Measurements from ENCODE around the gene AGBL2. TPM values are rescaled to one million over a fixed set of nuclear protein-coding genes. Genes with fewer than 3 reads are reported as not detected.
"Not testable (repeated sequence)": the region's sequence is repeated elsewhere in the genome, so short reads cannot be mapped to it uniquely, and the experiment has no call there.

The AGBL2 gene
- total and polyA plus RNA-seq, 10 donors = 1.1 to 5.1 (median 2.4) TPM

- no peak overlapping the region for H3K4me3 ChIP-seq
These were observed 27.1 kb downstream of the AGBL2 start for GRCh38 chr11:47688111-47688510.

GRCh38 chr11:47686704-47687103 is 28.5 kb downstream of the AGBL2 start:
- WGBS, 5 donors = 95 to 99% (median 98%) methylated on average over 3 of the region's 3 CpGs
- DNase-seq; H3K9me3 ChIP-seq; H3K4me3 ChIP-seq; H3K27ac ChIP-seq; H3K36me3 ChIP-seq; intact Hi-C loops (cut with DNase I; ENCODE audit: low total_unique reads); H3K27me3 ChIP-seq (replicated peaks in 1 of 7): not testable (repeated sequence)
- H3K4me1 ChIP-seq = peaks cover 0 to 16% (median 4%) of the 10 kb centered on the region in 6 donors

More at GRCh38 chr11:47688111-47688510, 27.1 kb downstream of the AGBL2 start:
- Histone ChIP-seq H3K27me3 (replicated peaks in 1 of 7) (no peaks in the 10 kb centered on the region), H3K36me3 (no peaks in the 10 kb centered on the region), H3K27ac (no peak overlapping the region), H3K4me1 (peaks cover 0 to 4% (median 1%) of the 10 kb centered on the region in 6 donors), H3K9me3 (no peaks in the 10 kb centered on the region)
- DNase-seq = no peak
- intact Hi-C loops (cut with DNase I; ENCODE audit: low total_unique reads) = no loop called here
- no peak for TF ChIP-seq POLR2AphosphoS5 (IDR thresholded peaks at IDR 0.05)
- TF ChIP-seq POLR2A (IDR thresholded peaks at IDR 0.05) = no peak
- TF ChIP-seq, protein P1, sequence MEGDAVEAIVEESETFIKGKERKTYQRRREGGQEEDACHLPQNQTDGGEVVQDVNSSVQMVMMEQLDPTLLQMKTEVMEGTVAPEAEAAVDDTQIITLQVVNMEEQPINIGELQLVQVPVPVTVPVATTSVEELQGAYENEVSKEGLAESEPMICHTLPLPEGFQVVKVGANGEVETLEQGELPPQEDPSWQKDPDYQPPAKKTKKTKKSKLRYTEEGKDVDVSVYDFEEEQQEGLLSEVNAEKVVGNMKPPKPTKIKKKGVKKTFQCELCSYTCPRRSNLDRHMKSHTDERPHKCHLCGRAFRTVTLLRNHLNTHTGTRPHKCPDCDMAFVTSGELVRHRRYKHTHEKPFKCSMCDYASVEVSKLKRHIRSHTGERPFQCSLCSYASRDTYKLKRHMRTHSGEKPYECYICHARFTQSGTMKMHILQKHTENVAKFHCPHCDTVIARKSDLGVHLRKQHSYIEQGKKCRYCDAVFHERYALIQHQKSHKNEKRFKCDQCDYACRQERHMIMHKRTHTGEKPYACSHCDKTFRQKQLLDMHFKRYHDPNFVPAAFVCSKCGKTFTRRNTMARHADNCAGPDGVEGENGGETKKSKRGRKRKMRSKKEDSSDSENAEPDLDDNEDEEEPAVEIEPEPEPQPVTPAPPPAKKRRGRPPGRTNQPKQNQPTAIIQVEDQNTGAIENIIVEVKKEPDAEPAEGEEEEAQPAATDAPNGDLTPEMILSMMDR (IDR thresholded peaks at IDR 0.05 in 8 of 11, conservative IDR thresholded peaks at IDR 0.05 in 3 of 11) = no peak
- 64 to 89% (median 82%) methylated on average over 4 of the region's 4 CpGs for WGBS, 5 donors

GRCh38 chr11:47686151-47686550 is 29.0 kb downstream of the AGBL2 start:
- no peak overlapping the region for H3K27ac ChIP-seq
- peaks cover 0 to 19% (median 4%) of the 10 kb centered on the region in 6 donors for H3K4me1 ChIP-seq
- H3K9me3 ChIP-seq = no peaks in the 10 kb centered on the region
- DNase-seq = no peak
- H3K36me3 ChIP-seq = no peaks in the 10 kb centered on the region
- WGBS, 5 donors = 93 to 100% (median 100%) methylated on average over 1 of the region's 1 CpG
- no peaks in the 10 kb centered on the region for H3K27me3 ChIP-seq (replicated peaks in 1 of 7)
- no peak overlapping the region for H3K4me3 ChIP-seq
- TF ChIP-seq, protein P1 (IDR thresholded peaks at IDR 0.05 in 8 of 11, conservative IDR thresholded peaks at IDR 0.05 in 3 of 11) = no peak
- TF ChIP-seq POLR2AphosphoS5 (IDR thresholded peaks at IDR 0.05) (no peak), POLR2A (IDR thresholded peaks at IDR 0.05) (no peak)
- intact Hi-C loops (cut with DNase I; ENCODE audit: low total_unique reads) = no loop called here

DNA sequence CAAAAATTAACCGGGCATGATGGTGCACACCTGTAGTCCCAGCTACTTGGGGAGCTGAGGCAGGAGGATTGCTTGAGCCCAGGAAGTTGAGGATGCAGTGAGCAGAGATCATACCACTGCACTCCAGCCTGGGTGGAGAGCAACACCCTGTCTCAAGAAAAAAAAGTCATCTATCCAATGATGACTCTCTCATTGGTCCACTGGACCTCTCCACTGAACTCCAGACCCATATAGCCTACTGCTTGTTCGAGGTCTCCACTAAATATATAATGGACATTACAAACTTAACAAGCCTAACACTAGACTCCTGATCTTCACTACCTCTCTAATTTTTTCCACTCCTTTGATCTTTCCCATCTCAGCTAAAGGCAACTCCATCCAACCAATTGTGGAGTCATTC is 39.3 kb downstream of the AGBL2 start:
- DNase-seq = no peak
- Histone ChIP-seq H3K27me3 (replicated peaks in 1 of 7) (no peaks in the 10 kb centered on the region), H3K9me3 (no peaks in the 10 kb centered on the region), H3K36me3 (no peaks in the 10 kb centered on the region), H3K4me1 (no peaks in the 10 kb centered on the region), H3K4me3 (no peak overlapping the region), H3K27ac (no peak overlapping the region)
- TF ChIP-seq POLR2AphosphoS5 (IDR thresholded peaks at IDR 0.05) (no peak), POLR2A (IDR thresholded peaks at IDR 0.05) (no peak)
- TF ChIP-seq, protein P1 (IDR thresholded peaks at IDR 0.05 in 8 of 11, conservative IDR thresholded peaks at IDR 0.05 in 3 of 11) = no peak
- intact Hi-C loops (cut with DNase I; ENCODE audit: low total_unique reads) = no loop called here
- WGBS, 5 donors = 83 to 98% (median 92%) methylated on average over 2 of the region's 2 CpGs

- 94 to 98% (median 96%) methylated on average over 5 of the region's 5 CpGs for WGBS, 5 donors
- Histone ChIP-seq H3K36me3 (no peaks in the 10 kb centered on the region), H3K4me3 (no peak overlapping the region), H3K4me1 (no peaks in the 10 kb centered on the region), H3K27me3 (replicated peaks in 1 of 7) (no peaks in the 10 kb centered on the region), H3K9me3 (no peaks in the 10 kb centered on the region), H3K27ac (no peak overlapping the region)
- DNase-seq = no peak
- TF ChIP-seq, protein P1 (IDR thresholded peaks at IDR 0.05 in 8 of 11, conservative IDR thresholded peaks at IDR 0.05 in 3 of 11) = no peak
- TF ChIP-seq POLR2A (IDR thresholded peaks at IDR 0.05) (no peak), POLR2AphosphoS5 (IDR thresholded peaks at IDR 0.05) (no peak)
- intact Hi-C loops (cut with DNase I; ENCODE audit: low total_unique reads) = no loop called here
These were observed 42.9 kb downstream of the AGBL2 start for GRCh38 chr11:47672283-47672730.

Data from spleen (tissue), 11 donors.